GM12878 (cell line): ENCODE results near the gene SLC28A1. TPM values are rescaled to one million over a fixed set of nuclear protein-coding genes. Genes with fewer than 3 reads are reported as not detected.

Experiments used
- EGR1 ChIP-seq, 2 experiments: IDR thresholded peaks; 1 replicate in 1 of 2; 2 replicates in 1 of 2; pipeline ENCODE4 v1.6.1; 2011 to 2012; ENCODE audit warnings: low read depth in 2 of 2, low read length in 2 of 2, borderline replicate concordance in 1 of 2, mild to moderate bottlenecking in 1 of 2, moderate library complexity in 1 of 2
- HSF1 ChIP-seq: fragments of 150-350 bp; IDR thresholded peaks from 2 replicates; pipeline ENCODE4 v1.6.1; 2014; ENCODE audit warnings: mild to moderate bottlenecking, low read depth, low read length
- MYC ChIP-seq: IDR thresholded peaks from 2 replicates; pipeline ENCODE4 v1.6.1; 2011; ENCODE audit warnings: mild to moderate bottlenecking, low read length, moderate library complexity, inconsistent platforms; ENCODE audit not compliant: insufficient read depth, insufficient replicate concordance, insufficient read length, severe bottlenecking
- RB1 ChIP-seq: fragments of 450-650 bp; formaldehyde crosslinking; IDR thresholded peaks from 2 replicates; pipeline ENCODE4 v1.6.1; 2017; ENCODE audit warnings: mild to moderate bottlenecking, borderline replicate concordance
- REST ChIP-seq: IDR thresholded peaks from 2 replicates; pipeline ENCODE4 v1.6.1; 2012; ENCODE audit warnings: mild to moderate bottlenecking, low read depth, low read length
- SMARCA5 ChIP-seq: fragments of 450-650 bp; IDR thresholded peaks from 2 replicates; pipeline ENCODE4 v1.6.1; 2017; ENCODE audit warnings: mild to moderate bottlenecking
- SPI1 ChIP-seq: IDR thresholded peaks from 2 replicates; pipeline ENCODE4 v1.6.1; 2011; ENCODE audit warnings: low read depth, mild to moderate bottlenecking, low read length, moderate library complexity, borderline replicate concordance; ENCODE audit not compliant: insufficient read depth
- TCF3 ChIP-seq: IDR thresholded peaks from 2 replicates; pipeline ENCODE4 v1.6.1; 2012; ENCODE audit warnings: low read depth, mild to moderate bottlenecking, low read length, borderline replicate concordance; ENCODE audit not compliant: insufficient read depth
- USF1 ChIP-seq: IDR thresholded peaks from 2 replicates; pipeline ENCODE4 v1.6.1; 2011; ENCODE audit warnings: borderline replicate concordance, low read depth, mild to moderate bottlenecking, moderate library complexity, mixed read lengths, low read length; ENCODE audit not compliant: insufficient read depth; ENCODE audit errors: extremely low read length
- USF2 ChIP-seq: IDR thresholded peaks from 2 replicates; pipeline ENCODE4 v1.6.1; 2011; ENCODE audit warnings: low read depth, low read length, improper control_type of control experiment, borderline replicate concordance
- ZBTB4 ChIP-seq: fragments of 450-650 bp; formaldehyde crosslinking; IDR thresholded peaks from 2 replicates; pipeline ENCODE4 v1.4.0; 2022; ENCODE audit warnings: mild to moderate bottlenecking, moderate library complexity
- ZNF24 ChIP-seq: fragments of 450-650 bp; IDR thresholded peaks from 2 replicates; pipeline ENCODE4 v1.6.1; 2017; ENCODE audit warnings: antibody characterized with exemption, mild to moderate bottlenecking
- ZNF274 ChIP-seq: IDR thresholded peaks from one replicate; pipeline ENCODE4 v1.8.0; 2011; ENCODE audit not compliant: insufficient read length, insufficient read depth
- ZNF622 ChIP-seq: fragments of 450-650 bp; IDR thresholded peaks from 2 replicates; pipeline ENCODE4 v1.6.1; 2017; ENCODE audit warnings: mild to moderate bottlenecking, inconsistent platforms
- ZZZ3 ChIP-seq: IDR thresholded peaks from 2 replicates; pipeline ENCODE4 v1.6.1; 2011; ENCODE audit warnings: low read depth; ENCODE audit not compliant: control insufficient read depth, insufficient read length
- polyA plus RNA-seq, 11 experiments: library from polyadenylated mRNA; depleted of rRNA in 4 of 11; unstranded in 6 of 11; stranded (reverse) in 5 of 11; fragments of >200 nt; fragmentation: Nextera tagmentation in 4 of 11; fragmentation: Illumina TruSeq in 1 of 11; extraction: Ambion mirVana in 4 of 11; extraction: Trizol in 1 of 11; gene quantifications; 1 replicate in 1 of 11; 2 replicates in 10 of 11; pipeline versions ENCODE4 v1.2.1 to v1.2.3, GENCODE V29; 2011 to 2016; ENCODE audit warnings: inconsistent platforms in 2 of 11, missing spikeins in 2 of 11, low read depth in 1 of 11
- total RNA-seq, 4 experiments: library from RNA; depleted of rRNA in 3 of 4; stranded (reverse); fragments of >200 nt in 3 of 4; fragmentation: Illumina TruSeq in 1 of 4; extraction: Trizol in 1 of 4; gene quantifications; 2 replicates each; pipeline versions ENCODE4 v1.2.1 to v1.2.3, GENCODE V29; 2013 to 2021

The SLC28A1 gene
- total and polyA plus RNA-seq, 10 of the 15 experiments (the other 5 are each of a cell fraction or from before 2014, with no cell fraction given), result not detected

- TF ChIP-seq SPI1 (peak; percentile 58; the same call in 1 of the 2 replicates), EGR1 (IDR thresholded peaks at IDR 0.05; ENCODE audit: borderline replicate concordance in 1 of 2, low read depth in 2 of 2, low read length in 2 of 2) (no peak), ZNF24 (no peak), RB1 (no peak), ZBTB4 (CRISPR knock-in tag) (no peak), USF1 (no peak), USF2 (peak; percentile 25; the same call in 1 of the 2 replicates), ZNF274 (no peak), HSF1 (no peak), REST (no peak), ZNF622 (no peak), MYC (no peak), TCF3 (no peak), SMARCA5 (peak; percentile 87), ZZZ3 (no peak)
These were observed 30.6 kb downstream of the SLC28A1 start (continued) for GRCh38 chr15:84914909-84915605.
